ENCODE data around the gene RASGRP4.

DNA sequence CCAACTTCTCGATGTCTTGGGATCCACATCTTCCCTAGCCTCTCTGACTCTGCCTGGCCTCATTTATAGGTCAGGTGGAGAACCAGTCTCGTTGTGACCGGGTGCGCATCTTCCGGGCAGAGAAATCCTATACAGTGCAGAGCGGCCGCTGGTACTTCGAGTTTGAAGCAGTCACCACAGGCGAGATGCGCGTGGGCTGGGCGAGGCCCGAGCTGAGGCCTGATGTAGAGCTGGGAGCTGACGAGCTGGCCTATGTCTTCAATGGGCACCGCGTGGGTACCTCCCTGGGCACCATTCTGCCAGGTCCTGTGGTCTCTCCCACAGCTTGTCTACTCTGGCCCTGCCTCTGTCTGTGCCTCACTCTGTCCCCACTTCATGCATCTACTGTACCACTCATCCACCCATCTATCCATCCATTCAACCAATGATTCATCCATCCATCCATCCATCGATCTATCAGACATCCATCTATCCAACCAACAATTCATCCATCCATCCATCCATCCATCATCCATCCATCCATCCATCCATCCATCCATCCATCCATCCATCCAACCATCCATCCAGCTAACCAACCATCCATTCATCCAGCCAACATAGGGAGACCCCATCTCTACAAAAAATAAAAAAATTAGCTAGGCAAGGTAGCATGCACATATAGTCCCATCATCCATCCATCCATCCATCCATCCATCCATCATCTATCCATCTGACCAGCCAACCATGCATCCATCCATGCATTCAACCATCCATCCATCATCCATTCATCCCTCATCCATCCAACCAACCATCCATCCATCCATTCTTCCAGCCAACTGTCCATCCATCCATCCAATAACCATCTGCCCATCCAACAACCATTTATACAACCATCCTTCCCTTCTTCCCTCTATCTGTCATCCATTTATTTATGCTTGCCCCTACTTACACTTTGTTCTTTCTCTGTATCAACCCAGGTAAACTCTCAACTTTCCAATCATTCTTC is 41.8 kb upstream of the RASGRP4 start:
- TF ChIP-seq, protein P1, sequence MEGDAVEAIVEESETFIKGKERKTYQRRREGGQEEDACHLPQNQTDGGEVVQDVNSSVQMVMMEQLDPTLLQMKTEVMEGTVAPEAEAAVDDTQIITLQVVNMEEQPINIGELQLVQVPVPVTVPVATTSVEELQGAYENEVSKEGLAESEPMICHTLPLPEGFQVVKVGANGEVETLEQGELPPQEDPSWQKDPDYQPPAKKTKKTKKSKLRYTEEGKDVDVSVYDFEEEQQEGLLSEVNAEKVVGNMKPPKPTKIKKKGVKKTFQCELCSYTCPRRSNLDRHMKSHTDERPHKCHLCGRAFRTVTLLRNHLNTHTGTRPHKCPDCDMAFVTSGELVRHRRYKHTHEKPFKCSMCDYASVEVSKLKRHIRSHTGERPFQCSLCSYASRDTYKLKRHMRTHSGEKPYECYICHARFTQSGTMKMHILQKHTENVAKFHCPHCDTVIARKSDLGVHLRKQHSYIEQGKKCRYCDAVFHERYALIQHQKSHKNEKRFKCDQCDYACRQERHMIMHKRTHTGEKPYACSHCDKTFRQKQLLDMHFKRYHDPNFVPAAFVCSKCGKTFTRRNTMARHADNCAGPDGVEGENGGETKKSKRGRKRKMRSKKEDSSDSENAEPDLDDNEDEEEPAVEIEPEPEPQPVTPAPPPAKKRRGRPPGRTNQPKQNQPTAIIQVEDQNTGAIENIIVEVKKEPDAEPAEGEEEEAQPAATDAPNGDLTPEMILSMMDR (IDR thresholded peaks at IDR 0.05), result no peak
- no peak for TF ChIP-seq POLR2AphosphoS5 (IDR thresholded peaks at IDR 0.05)
- no peak for TF ChIP-seq POLR2A (IDR thresholded peaks at IDR 0.05)
